ENCODE data around the gene PANX2.
A peak's percentile ranks its signal among the peaks of the same experiment; 100 is the strongest.
"Not testable (repeated sequence)": the region's sequence is repeated elsewhere in the genome, so short reads cannot be mapped to it uniquely, and the experiment has no call there.

PANX2 gene

DNA sequence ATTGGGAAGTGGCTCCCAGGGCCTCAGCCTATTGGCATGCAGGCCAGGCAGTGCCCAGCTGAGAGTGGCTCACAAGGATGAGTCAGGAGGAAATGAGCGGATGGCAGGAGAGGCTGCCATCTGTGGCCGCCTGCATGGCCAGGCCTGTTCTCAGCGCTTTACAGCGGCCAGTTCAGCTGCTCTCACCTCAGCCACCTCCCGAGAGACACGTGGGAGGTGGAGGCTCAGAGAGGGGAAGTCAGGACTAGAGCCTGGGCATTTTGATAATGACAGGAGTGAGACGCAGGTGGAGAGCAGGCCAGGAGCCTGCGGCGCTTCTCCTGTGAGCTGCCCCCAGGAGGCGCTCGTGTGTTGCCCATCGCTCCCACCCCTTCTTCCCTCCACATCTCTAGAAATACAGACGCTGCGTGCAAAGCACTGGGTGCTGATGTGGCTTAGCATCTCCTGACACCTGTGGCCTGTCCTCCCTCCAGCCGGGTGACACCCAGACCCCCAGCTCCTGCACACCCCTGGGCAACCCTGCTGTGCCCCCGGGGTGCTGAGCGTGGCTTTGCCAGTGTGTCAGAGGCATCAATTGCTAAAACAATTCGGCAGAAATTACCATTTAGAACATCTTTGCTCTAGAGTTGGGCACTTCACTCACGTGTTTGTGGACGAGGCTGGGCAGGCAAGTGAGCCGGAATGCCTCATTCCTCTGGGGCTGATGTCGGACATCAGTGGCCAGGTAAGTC is 21.4 kb upstream of the PANX2 start:
- DNase-seq: peak; percentile 73

DNA sequence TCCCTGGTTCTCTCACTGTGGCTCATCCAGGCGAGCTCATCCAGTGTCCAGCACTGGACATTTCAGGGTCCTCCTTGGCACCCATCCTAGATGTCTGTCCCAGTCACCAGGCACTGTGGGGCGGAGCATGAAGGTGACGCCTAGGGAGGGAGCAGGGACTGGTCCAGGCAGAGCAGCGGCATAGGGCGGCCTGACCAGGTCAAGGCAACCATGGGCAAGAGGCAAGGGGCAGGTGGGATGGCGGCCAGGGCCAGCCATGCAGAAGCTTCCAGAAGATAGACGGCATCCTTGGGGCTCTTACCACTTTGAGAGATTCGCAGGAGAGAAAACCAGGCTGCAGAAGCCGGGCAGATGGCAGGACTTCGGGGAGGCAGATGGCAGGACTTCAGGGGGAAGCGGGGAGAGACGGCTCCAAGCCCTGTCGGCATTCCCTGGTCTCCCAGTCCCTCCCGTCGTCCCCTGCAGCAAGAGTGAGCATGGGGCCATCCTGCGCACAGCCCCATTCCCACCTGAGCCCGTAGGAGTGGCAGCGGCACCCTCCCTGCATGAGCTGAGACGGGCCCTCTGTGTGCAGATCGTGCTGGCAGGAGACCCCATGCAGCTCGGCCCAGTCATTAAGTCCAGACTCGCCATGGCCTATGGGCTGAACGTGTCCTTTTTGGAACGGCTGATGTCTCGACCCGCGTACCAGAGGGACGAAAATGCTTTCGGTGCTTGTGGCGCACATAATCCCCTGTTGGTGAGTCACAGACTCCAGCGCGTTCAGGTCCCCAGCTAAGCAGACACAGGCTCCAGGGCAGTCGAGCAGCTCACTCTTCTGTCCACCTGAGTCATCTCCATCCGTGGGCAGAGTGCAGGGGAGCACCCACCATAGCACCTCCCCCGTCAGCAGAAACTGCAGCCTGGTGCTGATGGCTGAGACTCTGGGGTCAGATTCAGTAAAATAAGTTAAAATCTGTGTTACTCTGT is 20.1 kb upstream of the PANX2 start:
- no peak for DNase-seq

- DNase-seq: no peak
Observed at GRCh38 chr22:50151571-50152537, 18.7 kb upstream of the PANX2 start.

DNA sequence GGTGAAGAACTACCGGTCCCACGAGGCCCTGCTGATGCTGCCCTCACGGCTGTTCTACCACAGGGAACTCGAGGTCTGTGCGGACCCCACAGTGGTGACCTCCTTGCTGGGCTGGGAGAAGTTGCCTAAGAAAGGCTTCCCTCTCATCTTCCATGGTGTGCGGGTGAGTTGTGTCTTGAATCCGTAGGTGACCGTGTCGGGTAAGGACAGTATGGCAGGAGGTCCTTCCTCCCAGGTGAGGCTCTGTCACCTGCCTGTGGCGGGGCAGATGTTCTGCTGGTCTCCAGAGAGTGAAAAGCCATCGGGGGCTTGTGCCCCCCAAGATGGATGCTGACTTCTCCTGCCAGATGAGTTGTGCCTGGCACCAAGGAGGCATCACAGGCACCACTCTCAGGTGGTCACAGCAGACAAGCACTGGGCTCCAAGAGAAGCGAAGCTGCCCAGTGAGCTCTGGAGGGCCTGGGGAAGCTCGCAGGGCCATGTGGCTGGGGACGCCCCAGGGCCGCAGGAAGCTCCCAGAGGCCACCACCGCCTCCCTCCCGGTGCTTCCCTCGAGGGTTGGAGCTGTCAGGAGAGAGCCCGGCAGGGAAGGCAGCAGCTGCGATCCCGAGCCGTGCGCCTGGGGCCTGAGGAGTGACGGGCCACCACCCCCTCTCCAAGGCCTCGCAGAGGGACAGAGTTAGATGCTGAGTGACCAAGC is 17.3 kb upstream of the PANX2 start:
- DNase-seq: no peak

- DNase-seq: no peak
Observed at GRCh38 chr22:50153756-50154140, 16.8 kb upstream of the PANX2 start.

GRCh38 chr22:50157709-50158375 is 12.7 kb upstream of the PANX2 start:
- DNase-seq: no peak

- DNase-seq: no peak
Observed at GRCh38 chr22:50160947-50161346, 9.6 kb upstream of the PANX2 start.

DNA sequence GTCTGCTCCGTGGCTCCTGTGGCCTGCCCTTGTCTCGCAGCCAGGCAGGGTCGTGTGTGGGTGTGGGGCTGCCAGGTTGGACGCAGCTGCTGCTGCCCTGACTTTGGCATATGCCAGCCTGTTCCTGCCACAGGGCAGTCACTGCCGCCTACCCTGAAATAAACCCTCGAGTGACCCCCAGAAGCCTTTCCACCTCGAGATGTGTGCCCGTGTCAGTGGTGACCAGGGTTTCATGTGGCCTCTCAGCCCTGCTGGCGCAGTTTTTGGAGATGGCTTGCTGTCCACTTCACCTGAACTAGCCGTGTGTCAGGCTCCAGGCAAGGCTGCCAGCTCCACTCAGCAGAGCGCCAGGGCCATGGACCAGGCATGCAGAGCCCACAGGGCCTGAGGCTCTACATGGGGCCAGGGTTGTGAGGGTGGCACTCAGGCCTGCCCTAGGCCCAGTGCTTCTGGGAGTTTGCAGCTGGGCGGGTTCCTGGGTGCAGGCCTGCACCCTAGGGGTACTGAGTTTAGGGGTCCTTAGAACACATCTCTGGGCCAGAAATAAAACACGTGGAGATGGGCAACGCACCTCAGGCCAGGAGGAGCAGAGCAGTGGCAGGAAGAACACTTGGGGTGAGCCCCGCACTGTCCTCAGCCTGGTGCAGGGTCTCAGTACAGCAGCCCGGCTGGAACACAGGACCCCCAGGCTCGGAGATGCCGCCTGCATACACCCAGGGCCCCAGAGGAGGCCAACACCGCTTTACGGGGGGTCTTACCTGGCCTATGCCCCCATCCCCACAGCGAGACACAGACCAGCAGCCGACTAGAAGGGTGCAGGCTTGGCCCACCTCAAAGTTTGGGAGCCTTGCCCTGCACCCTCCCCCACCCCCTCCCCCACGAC is 8.8 kb upstream of the PANX2 start:
- DNase-seq: no peak

DNA sequence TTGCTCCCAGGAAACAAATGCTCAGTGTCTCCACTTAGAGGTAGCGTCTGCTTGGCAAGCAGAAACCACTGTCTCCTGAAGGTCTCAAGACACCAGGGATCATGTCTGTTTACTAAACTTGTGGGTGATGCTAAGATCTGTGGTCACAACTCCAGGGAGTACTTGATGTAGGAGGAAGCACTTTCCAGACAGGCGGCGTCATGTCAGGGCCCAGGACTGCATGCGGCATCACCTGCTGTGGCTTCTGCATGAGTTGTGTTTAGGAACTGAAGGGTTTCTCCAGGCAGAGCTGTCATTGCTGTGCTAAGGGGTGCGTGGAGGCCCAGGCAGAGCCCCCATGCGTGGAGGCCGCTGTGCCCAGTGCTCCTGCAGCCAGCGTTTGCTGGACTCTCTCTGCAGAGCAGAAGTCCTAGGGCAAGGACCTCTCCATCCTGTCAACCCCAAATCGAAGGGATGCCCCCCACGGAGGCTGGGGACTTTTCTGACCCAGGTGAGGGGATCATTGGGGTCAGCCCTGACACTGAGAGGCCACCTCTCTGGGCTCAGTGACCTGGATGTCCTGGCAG is 8.1 kb upstream of the PANX2 start:
- DNase-seq: no peak

- DNase-seq: no peak
Observed at GRCh38 chr22:50165436-50166123, 5.0 kb upstream of the PANX2 start.

DNA sequence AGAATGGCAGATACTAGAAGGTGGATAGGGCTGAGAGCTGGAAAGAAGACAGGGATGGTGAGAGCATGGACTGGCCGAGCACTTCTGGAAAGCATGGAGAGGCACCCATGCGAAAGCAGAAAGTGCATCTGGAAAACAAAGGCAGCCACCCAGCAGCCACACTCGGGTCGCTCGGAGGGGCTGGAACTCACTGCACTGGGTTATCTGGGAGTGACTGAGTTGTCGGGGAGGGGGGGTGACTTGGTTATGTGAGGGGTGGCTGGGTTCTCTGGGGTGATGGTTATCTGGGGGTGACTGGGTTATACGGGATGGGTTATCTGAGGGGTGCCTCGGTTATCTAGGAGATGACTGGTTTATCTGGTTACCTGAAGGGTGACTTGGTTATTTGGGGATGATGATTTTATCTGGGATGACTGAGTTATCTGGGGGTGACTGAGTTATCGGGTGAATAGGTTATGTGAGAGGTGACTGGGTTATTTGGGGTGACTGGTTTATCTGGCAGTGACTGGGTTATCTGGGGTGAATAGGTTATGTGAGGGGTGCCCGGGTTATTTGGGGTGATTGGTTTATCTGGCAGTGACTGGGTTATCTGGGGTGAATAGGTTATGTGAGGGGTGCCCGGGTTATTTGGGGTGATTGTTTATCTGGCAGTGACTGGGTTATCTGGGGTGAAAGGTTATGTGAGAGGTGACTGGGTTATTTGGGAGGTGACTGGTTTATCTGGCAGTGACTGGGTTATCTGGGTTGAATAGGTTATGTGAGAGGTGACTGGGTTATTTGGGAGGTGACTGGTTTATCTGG is 2.6 kb upstream of the PANX2 start:
- DNase-seq: no peak

DNA sequence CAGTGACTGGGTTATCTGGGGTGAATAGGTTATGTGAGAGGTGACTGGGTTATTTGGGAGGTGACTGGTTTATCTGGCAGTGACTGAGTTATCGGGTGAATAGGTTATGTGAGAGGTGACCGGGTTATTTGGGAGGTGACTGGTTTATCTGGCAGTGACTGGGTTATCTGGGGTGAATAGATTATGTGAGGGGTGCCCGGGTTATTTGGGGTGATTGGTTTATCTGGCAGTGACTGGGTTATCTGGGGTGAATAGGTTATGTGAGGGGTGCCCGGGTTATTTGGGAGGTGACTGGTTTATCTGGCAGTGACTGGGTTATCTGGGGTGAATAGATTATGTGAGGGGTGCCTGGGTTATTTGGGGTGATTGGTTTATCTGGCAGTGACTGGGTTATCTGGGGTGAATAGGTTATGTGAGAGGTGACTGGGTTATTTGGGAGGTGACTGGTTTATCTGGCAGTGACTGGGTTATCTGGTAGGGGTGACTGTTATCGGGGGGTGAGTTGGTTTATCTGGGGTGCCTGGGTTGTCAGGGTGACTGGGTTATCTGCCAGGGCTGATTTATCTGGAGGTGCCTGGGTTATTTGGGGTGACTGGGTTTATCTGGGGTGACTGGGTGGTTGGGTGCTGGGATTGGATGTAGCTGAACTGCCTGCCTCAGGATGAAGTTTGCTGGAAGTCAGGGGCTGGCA is 1.9 kb upstream of the PANX2 start:
- DNase-seq: not testable (repeated sequence)

GRCh38 chr22:50169181-50169759 is 1.3 kb upstream of the PANX2 start:
- DNase-seq: no peak

DNA sequence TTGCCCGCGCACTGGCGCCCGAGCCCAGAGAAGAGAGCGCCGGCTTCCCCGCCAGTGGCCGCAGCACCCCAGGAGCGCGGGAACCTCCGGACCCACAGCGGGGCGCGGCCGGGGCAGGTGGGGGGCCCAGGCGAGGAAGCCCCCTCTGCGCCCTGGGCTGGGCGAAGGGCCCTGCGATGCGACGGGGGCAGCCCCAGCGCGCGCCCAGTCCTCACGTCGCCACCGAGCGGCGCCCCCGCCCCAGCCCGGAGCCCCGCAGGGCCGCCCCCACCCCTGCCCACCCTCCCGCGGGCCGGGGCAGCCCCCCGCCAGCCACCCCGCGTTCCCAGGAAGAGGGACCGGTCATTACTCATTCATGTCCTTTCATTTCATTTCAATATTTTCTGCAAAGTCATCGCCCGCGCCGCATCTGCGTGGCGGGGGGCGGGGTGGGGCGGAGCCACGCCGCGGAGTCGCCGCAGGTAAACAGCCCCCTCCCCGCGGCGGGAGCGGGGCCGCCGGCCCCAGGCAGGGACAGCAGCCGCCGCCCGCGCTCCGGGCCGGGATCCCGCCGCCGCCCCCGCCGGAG is 673 bp upstream of the PANX2 start:
- no peak for DNase-seq

DNA sequence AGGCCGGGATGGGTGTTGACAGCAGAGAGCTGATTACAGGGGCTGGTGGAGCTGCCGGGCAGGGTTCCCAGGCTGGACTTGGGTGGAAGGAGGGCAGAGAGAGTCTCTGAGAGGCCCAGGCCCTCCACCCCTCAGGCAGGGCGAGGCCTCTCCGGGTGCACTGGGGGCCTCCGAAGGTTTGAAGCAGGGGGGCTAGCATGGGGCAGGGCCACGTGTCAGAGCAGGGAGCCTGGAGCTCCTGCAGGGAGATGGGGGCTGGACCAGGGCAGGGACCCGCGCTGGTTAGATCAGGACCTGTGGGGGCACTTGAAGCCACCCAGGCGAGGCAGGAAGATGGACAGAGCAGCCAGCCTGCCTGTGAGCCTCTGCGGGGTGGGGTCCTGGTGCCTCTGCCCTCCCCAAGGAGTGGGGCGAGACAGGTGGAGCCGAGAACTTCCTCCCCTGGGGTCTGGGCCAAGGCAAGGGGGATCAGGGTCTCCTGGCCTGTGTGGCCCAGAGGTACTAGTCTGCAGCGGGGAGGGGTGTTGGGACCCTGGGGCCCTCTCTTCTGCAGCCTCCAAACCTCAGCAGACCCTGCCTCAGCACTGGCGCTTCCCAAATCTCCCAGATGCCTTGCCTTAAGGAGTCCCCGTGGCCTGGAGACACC is 911 bp downstream of the PANX2 start:
- DNase-seq: no peak

DNA sequence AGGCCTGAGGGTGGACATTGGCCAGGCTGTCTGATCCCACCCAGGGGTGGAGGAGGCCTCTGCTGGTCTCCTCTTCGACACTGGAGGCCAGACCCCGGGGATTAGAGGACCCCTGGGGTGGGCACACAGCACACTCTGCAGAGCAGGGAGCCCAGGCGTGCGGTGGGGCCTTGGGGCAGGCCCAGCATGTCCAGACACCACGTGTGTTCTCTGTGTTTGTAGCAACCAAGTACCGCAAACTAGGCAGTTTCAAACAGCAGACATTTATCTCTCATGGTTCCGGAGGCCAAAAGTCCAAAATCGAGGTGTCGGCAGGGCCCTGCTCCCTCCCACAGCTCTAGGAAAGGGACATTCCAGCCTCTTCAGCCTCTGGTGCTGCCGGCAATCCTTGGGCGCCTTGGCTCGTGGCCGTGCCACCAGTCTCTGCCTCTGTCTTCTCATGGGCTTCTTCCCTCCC is 1.5 kb downstream of the PANX2 start:
- no peak for DNase-seq

Measured in activated gamma-delta T cell treated with Interleukin-2 at 50 U/mL for 16 hours (primary cell).